Stimulated activated naive B cell treated with anti-CD40 and anti-IgM and Interleukin-4, amounts not matched to agents 10 μg/mL and 1 μg/mL and 100 μg/mL, for 72 hours (primary cell): ENCODE results near the gene NCAM2.
"Not testable (repeated sequence)": the region's sequence is repeated elsewhere in the genome, so short reads cannot be mapped to it uniquely, and the experiment has no call there.

Experiments used
- ATAC-seq, 2 donors: fragments of 150-1000 bp; cut with Tn5 transposase; replicated peaks; 2 replicates each; pipeline ENCODE4 v1.10.0; 2021; ENCODE audit warnings: moderate library complexity in 1 of 2
- DNase-seq: peaks from one replicate; pipeline ENCODE4 v3.0.0; 2021
- H3K27ac Mint-ChIP-seq: one replicate; pipeline ENCODE4 v1.8.0; 2022; ENCODE audit warnings: mild to moderate bottlenecking, mixed read lengths
- H3K27me3 Mint-ChIP-seq, 2 donors: one replicate each; pipeline ENCODE4 v1.8.0; 2022; ENCODE audit warnings: mixed read lengths in 2 of 2
- H3K36me3 Mint-ChIP-seq, 2 donors: one replicate each; pipeline ENCODE4 v1.8.0; 2022; ENCODE audit warnings: mixed read lengths in 2 of 2, mild to moderate bottlenecking in 1 of 2
- H3K4me1 Mint-ChIP-seq, 2 donors: one replicate each; pipeline ENCODE4 v1.8.0; 2022; ENCODE audit warnings: mixed read lengths in 2 of 2, mild to moderate bottlenecking in 1 of 2
- H3K4me3 Mint-ChIP-seq, 2 donors: one replicate each; pipeline ENCODE4 v1.8.0; 2022; ENCODE audit warnings: mild to moderate bottlenecking in 2 of 2, mixed read lengths in 2 of 2, moderate library complexity in 1 of 2
- H3K9me3 Mint-ChIP-seq, 2 donors: one replicate each; pipeline ENCODE4 v1.8.0; 2022; ENCODE audit warnings: mixed read lengths in 2 of 2, mild to moderate bottlenecking in 1 of 2

The NCAM2 gene

DNA sequence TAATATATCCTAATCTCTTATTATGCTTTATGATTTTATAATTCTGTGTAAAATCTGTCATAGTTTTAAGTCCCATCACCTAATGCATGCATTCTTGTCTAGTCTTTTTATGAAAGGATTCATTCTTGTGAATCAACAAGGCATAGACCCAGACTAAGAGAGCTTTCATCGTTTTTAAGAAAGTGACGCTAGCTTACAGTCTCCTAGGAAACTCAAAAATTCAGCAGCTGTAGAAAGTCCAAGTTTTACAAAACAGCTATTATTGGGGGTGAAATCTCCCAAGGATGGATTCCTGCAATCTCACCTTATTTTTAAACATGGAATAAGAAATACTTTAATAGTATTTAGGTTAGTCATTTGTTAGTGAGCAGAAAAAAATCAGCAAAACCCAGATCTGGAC lies 104.7 kb downstream of the NCAM2 start:
- no peaks in the 10 kb centered on the region for H3K9me3 Mint-ChIP-seq
- no peak overlapping the region for H3K4me3 Mint-ChIP-seq
- no peaks in the 10 kb centered on the region for H3K27me3 Mint-ChIP-seq
- no peaks in the 10 kb centered on the region for H3K36me3 Mint-ChIP-seq
- DNase-seq (no peak), ATAC-seq (no peak)
- no peaks in the 10 kb centered on the region for H3K4me1 Mint-ChIP-seq
- H3K27ac Mint-ChIP-seq, result no peak overlapping the region

DNA sequence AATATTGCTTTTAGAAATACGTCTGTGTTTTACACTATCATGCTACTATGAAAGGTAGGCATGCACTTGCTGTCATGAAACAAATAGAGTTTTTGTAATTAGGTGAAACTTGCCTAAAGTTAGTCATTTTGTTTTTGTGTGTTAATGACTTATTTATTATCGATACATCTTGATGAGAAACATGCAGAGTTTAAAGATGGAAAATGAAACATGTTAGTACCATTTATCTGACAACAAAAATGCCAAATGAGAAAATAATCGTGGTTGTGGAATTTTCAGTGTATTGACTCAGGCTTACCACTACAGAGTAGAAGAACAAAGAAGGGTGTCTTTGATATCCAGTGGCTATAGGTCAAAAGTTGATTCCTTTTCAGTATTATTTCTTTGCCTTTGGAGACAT lies 105.5 kb downstream of the NCAM2 start:
- Mint-ChIP-seq H3K4me3 (no peak overlapping the region), H3K9me3 (no peaks in the 10 kb centered on the region), H3K4me1 (no peaks in the 10 kb centered on the region), H3K36me3 (no peaks in the 10 kb centered on the region), H3K27me3 (no peaks in the 10 kb centered on the region), H3K27ac (no peak overlapping the region)
- no peak for ATAC-seq
- DNase-seq, result no peak

DNA sequence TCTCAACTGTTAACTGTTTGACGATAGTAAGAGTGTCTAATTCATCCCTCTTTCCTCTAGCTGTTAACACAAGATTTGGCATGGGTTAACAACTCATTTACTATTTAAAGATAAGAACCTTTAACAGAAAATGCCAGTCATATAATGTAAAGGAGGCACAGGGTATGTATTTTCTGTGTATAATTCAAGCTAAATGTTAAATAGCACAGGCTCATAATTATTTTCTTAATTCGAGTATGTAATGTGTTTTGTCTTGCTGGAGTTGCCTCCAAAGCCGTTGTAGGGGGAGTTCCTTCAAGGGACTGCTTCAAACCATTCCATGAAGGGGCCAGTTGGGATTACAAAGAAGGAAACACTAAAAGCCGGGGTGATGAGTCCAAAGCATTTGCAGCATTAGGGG lies 111.5 kb downstream of the NCAM2 start:
- Mint-ChIP-seq H3K4me3 (no peak overlapping the region), H3K9me3 (no peaks in the 10 kb centered on the region), H3K4me1 (no peaks in the 10 kb centered on the region), H3K36me3 (no peaks in the 10 kb centered on the region), H3K27ac (no peak overlapping the region), H3K27me3 (no peaks in the 10 kb centered on the region)
- ATAC-seq (no peak), DNase-seq (no peak)

DNA sequence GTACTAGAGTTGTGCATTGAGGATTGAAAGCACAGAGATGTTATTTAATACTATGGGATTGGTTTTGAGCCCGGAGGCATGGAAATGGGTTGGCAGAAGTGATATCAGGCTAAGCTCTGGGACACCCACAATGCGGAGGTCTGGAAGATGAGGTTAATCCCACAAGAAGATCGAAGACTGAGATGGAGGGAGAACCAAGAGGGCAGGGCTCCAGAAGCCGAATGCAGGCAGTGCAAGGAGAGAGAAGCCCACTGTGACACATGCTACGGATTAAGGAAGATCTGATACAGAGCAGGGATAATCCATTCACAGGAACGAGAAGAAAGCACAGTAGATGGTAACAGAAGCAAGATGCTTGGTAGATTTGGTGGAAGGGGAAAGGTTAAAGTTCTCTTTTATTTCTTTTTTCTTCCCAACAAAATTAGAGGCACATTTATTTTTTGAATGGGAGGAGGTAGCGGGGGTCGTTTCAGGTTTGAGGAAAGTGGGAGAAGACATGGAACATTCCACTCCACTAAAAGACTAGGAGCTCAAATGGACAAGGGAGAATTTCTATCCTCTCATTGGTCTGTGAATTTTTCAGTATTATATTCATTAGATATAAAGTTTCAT lies 113.2 kb downstream of the NCAM2 start:
- H3K4me3 Mint-ChIP-seq, result no peak overlapping the region
- no peaks in the 10 kb centered on the region for H3K9me3 Mint-ChIP-seq
- no peak for DNase-seq
- no peaks in the 10 kb centered on the region for H3K27me3 Mint-ChIP-seq
- H3K27ac Mint-ChIP-seq, result no peak overlapping the region
- H3K36me3 Mint-ChIP-seq, result no peaks in the 10 kb centered on the region
- no peaks in the 10 kb centered on the region for H3K4me1 Mint-ChIP-seq
- no peak for ATAC-seq

DNA sequence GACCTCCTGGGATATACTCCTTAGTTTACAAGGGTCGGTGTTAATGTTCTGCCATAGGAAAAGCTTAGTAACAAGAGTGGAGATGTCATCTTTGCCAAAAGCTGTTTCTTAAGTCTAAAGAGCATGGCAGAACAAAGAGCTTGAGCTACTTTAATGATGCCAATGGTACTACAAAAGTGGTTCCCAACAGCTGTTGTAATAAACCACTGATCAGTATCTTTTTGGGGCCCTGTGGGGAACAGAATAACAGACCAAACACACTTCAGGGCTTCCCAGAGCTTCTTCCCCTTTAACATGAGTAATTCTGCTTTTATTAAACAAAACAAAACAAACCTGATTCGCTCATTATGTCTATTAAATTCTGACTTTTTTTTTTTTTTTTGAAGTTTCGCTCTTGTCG lies 116.3 kb downstream of the NCAM2 start:
- no peak for DNase-seq
- H3K9me3 Mint-ChIP-seq, result no peaks in the 10 kb centered on the region
- no peaks in the 10 kb centered on the region for H3K36me3 Mint-ChIP-seq
- H3K27me3 Mint-ChIP-seq, result no peaks in the 10 kb centered on the region
- H3K4me3 Mint-ChIP-seq, result no peak overlapping the region
- H3K27ac Mint-ChIP-seq, result no peak overlapping the region
- no peak for ATAC-seq
- H3K4me1 Mint-ChIP-seq, result peaks cover 3 to 7% of the 10 kb centered on the region in 2 donors

DNA sequence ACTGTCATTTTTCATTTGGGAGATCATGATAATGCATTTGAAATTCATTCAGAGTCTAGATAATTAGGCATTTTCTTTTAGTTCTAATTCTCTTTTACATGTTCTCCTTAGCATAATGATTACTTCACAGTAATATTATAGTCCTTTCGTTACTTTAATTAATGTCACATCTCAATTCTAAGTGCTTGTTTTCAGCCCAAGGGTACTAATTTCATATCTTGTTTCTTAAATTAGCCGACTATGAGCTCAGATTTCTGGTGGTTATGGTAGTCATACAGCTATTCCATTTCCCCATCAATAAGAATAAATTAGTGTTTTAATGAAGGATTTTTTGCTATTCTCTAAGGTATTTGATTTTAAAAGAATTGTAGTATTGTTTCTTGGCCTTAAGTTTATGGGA lies 120.9 kb downstream of the NCAM2 start:
- Mint-ChIP-seq H3K27ac (no peak overlapping the region), H3K4me1 (peaks cover 3 to 7% of the 10 kb centered on the region in 2 donors), H3K27me3 (no peaks in the 10 kb centered on the region), H3K9me3 (peaks cover 0 to 4% of the 10 kb centered on the region in 2 donors), H3K36me3 (no peaks in the 10 kb centered on the region), H3K4me3 (no peak overlapping the region)
- DNase-seq, result no peak
- no peak for ATAC-seq

DNA sequence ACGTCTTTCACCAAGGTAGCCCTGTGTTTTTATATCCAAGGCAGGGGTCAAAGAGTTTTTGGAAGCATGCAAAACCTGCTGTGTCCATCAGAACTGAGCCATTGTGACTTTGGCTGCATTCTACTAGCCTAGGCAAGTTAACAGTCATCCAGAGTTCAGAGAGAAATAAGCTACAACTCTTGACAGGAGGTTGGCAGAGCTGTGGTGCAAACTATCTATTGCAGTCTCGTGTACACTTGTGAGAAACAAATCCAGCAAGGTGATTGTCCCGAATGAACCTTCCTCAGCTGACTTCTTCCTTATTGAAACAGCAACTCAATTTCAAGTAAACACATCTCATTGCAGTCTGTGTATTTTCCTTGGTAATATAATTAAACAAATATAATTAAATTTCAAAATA lies 124.5 kb downstream of the NCAM2 start:
- H3K27me3 Mint-ChIP-seq, result no peaks in the 10 kb centered on the region
- H3K9me3 Mint-ChIP-seq, result peaks cover 0 to 4% of the 10 kb centered on the region in 2 donors
- no peak overlapping the region for H3K4me3 Mint-ChIP-seq
- H3K4me1 Mint-ChIP-seq, result peaks cover 3 to 7% of the 10 kb centered on the region in 2 donors
- H3K36me3 Mint-ChIP-seq, result no peaks in the 10 kb centered on the region
- DNase-seq, result no peak
- ATAC-seq, result no peak
- H3K27ac Mint-ChIP-seq, result no peak overlapping the region

DNA sequence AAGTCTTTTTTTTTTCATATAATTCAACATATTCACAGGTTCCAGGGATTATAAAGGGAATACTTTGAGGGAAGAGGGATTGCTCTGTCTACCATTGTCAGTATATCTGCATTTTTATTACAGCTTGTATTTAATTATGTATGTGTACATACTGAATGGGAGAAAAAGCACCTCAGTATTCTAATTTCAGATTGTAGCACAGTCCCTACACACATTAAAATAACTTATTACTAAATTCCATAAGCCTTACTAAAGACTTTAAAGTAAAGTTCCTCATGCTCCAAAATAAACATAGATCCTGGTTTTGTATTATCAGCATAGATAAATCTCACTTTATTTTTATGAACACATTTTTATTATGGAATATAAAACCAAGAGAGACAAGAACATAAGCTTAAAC lies 134.2 kb downstream of the NCAM2 start:
- ATAC-seq (no peak), DNase-seq (no peak)
- Mint-ChIP-seq H3K36me3 (no peaks in the 10 kb centered on the region), H3K9me3 (no peaks in the 10 kb centered on the region), H3K4me3 (no peak overlapping the region), H3K27me3 (no peaks in the 10 kb centered on the region), H3K4me1 (peaks cover 3 to 5% of the 10 kb centered on the region in 2 donors), H3K27ac (no peak overlapping the region)

DNA sequence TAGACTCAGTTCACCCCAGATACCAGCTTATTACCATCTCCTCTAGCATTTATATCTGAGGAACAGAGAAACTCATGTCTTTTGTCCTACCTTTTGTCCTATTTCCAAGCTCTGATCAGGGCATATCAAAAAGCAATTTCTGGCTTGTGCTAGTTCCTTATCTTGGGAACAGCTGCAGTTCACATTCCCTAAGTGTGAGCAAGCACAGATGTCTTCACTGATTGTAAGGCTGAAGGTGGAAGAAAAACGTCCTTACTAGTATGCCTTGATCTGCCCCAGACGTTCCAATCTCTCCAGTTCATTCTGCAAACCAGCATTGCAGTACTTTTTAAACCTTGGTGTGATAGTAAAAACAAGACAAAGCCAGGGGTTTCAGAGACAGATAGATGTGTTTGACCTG lies 139.8 kb downstream of the NCAM2 start:
- no peak for DNase-seq

DNA sequence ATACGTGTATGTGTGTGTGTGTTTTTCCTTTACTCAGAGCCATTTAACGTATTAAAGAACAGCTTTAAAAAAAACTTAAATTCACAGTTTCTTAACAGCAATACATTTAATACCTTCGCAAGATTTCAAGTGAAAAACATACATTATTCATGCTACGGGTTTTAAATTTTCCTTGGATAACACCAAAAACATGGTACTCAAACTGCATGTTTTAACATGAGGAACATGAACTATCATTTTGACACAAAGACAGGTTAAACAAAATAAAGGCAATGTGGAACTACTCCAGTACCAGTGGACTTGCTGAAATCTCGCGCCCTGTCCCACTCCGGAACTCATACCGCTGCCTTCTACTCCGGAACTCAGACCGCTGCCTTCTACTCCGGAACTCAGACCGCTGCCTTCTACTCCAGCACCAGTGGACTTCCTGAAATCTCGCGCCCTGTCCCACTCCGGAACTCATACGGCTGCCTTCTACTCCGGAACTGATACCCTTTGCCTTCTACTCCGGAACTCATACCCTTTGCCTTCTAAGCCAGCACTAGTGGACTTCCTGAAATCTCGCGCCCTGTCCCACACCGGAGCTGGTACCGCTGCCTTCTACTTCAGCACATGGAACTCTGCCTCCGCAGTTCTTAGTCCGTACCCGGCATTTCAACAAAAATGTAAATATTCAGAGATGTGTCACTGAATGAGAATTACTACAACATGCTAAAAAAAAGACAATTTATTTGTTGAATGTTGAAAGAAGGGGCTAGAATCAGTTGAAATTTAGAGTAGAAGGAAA lies 148.6 kb downstream of the NCAM2 start:
- no peak overlapping the region for H3K27ac Mint-ChIP-seq
- no peak for DNase-seq
- H3K4me3 Mint-ChIP-seq, result no peak overlapping the region
- no peaks in the 10 kb centered on the region for H3K36me3 Mint-ChIP-seq
- H3K9me3 Mint-ChIP-seq, result no peaks in the 10 kb centered on the region
- no peaks in the 10 kb centered on the region for H3K4me1 Mint-ChIP-seq
- H3K27me3 Mint-ChIP-seq, result no peaks in the 10 kb centered on the region
- ATAC-seq, result no peak

More for the DNA sequence above, 139.8 kb downstream of the NCAM2 start:
- Mint-ChIP-seq H3K36me3 (no peaks in the 10 kb centered on the region), H3K4me1 (no peaks in the 10 kb centered on the region), H3K27me3 (no peaks in the 10 kb centered on the region), H3K9me3 (no peaks in the 10 kb centered on the region), H3K27ac (no peak overlapping the region), H3K4me3 (no peak overlapping the region)
- no peak for ATAC-seq

DNA sequence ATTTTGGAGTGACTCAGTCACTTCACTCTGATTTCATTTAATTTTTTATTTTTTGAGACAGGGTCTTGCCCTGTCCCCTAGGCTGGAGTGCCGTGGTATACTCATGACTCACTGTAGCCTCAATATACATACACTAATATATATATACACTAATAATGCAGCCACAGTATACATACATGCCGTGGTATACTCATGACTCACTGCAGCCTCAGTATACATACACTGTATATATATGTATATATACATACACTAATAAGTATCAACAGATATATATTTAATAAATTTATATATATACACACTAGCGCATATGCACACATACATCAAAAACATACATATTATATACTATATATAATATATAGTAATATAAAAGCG lies 149.2 kb downstream of the NCAM2 start:
- Mint-ChIP-seq H3K36me3 (no peaks in the 10 kb centered on the region), H3K4me1 (no peaks in the 10 kb centered on the region), H3K9me3 (no peaks in the 10 kb centered on the region), H3K4me3 (no peak overlapping the region), H3K27ac (no peak overlapping the region), H3K27me3 (no peaks in the 10 kb centered on the region)
- no peak for ATAC-seq
- no peak for DNase-seq

DNA sequence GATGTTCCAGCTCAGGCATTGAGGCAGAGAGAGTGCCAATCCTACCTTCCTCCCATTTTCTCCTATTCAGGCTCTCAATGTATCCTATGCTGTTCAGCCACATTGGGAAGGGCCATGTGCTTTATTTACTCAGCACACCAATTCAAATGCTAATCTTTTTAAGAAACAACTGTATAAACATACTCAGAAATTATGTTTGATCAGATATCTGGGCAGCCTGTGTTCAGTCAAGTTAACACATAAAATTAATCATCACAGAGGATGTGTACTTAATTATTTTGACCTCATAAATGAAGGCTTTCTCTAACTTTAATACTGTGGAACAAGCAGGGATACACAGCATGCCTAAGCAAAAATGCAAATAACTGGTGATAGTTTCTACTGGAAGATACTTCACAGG lies 149.8 kb downstream of the NCAM2 start:
- ATAC-seq, result no peak
- DNase-seq, result no peak
- Mint-ChIP-seq H3K27ac (no peak overlapping the region), H3K4me1 (no peaks in the 10 kb centered on the region), H3K27me3 (no peaks in the 10 kb centered on the region), H3K4me3 (no peak overlapping the region), H3K9me3 (no peaks in the 10 kb centered on the region), H3K36me3 (no peaks in the 10 kb centered on the region)

DNA sequence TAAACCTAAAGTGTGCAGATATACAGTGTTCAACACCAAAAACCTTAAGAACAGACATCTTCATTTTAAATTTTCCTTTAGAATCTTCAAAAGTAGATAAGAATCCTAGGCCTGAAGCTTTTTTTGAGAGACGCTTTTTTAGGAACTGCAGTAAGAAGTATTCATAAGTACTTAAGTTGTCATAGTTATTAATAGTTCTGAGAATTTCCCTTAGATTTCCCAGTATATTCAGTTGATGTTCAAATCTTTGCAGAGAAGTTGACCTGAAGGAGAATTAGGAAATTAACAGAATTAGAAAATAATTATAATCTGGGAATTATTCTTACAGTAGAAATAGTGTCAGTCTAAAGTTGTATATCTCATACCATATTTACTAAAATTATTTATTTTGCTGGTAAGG lies 150.3 kb downstream of the NCAM2 start:
- Mint-ChIP-seq H3K4me3 (no peak overlapping the region), H3K36me3 (no peaks in the 10 kb centered on the region), H3K27ac (no peak overlapping the region), H3K27me3 (peaks cover 0 to 2% of the 10 kb centered on the region in 2 donors), H3K9me3 (no peaks in the 10 kb centered on the region), H3K4me1 (no peaks in the 10 kb centered on the region)
- ATAC-seq (no peak), DNase-seq (no peak)

DNA sequence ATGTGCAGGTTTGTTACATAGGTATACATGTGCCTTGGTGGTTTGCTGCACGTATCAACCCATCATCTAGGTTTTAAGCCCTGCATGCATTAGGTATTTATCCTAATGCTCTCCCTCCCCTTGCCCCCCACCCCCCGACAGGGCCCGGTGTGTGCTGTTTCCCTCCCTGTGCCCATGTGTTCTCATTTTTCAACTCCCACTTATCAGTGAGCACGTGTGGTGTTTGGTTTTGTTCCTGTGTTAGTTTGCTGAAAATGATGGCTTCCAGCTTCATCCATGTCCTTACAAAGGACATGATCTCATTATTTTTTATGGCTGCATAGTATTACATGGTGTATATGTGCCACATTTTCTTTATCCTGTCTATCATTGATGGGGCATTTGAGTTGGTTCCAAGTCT lies 151.2 kb downstream of the NCAM2 start:
- H3K9me3 Mint-ChIP-seq, H3K36me3 Mint-ChIP-seq, ATAC-seq: not testable (repeated sequence)

DNA sequence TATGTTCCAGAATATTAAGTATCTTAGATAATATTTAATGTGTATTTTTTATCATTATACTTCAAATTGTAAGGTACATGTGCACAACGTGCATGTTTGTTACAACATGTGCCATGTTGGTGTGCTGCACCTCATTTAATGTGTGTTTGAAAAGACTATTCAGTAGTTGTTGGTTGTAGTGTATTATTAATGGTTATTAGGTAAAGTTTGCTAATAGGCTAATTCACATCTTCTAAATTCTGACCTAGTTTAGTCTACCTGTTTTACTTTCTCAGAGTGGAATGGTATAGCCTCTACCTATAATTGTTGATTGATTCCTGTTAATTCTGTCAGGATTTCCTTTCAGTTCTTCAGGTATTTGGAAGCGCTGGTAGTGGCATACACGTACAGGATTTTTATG lies 153.0 kb downstream of the NCAM2 start:
- no peaks in the 10 kb centered on the region for H3K36me3 Mint-ChIP-seq
- H3K27ac Mint-ChIP-seq, result no peak overlapping the region
- no peaks in the 10 kb centered on the region for H3K9me3 Mint-ChIP-seq
- no peak for ATAC-seq
- DNase-seq, result no peak
- no peak overlapping the region for H3K4me3 Mint-ChIP-seq
- H3K27me3 Mint-ChIP-seq, result peaks cover 0 to 5% of the 10 kb centered on the region in 2 donors
- no peaks in the 10 kb centered on the region for H3K4me1 Mint-ChIP-seq

More for the DNA sequence above, 151.2 kb downstream of the NCAM2 start:
- H3K27me3 Mint-ChIP-seq, DNase-seq, H3K27ac Mint-ChIP-seq, H3K4me3 Mint-ChIP-seq, H3K4me1 Mint-ChIP-seq: not testable (repeated sequence)
